Kidney (tissue), 14 donors: Measurements from ENCODE around the gene SLC25A10. TPM values are rescaled to one million over a fixed set of nuclear protein-coding genes. Genes with fewer than 3 reads are reported as not detected.

Source experiments
- DNase-seq, 5 donors: peaks; one replicate each; pipeline ENCODE4 v3.0.0-alpha.2; 2013 to 2020
- FAIRE-seq: peaks from 2 replicates; lab custom pipeline; 2012; peaks lifted over from hg19 to GRCh38; lab: Jason Lieb, UNC
- H3K27ac ChIP-seq, 2 donors: one replicate each; pipeline ENCODE4 v1.7.0; 2013; ENCODE audit warnings: low read depth in 2 of 2, low read length in 2 of 2, inconsistent platforms in 1 of 2
- H3K27me3 ChIP-seq: one replicate; pipeline ENCODE4 v1.7.1; 2013; ENCODE audit warnings: low read length, inconsistent platforms; ENCODE audit not compliant: control insufficient read depth, insufficient read depth
- H3K36me3 ChIP-seq, 3 donors: one replicate each; pipeline versions ENCODE4 v1.7.0 to v1.7.1; 2013; ENCODE audit warnings: low read length in 3 of 3, control low read depth in 1 of 3, inconsistent platforms in 1 of 3; ENCODE audit not compliant: insufficient read depth in 3 of 3, control insufficient read depth in 2 of 3
- H3K4me1 ChIP-seq, 3 donors: one replicate each; pipeline versions ENCODE4 v1.7.0 to v1.7.1; 2013; ENCODE audit warnings: low read length in 3 of 3, inconsistent platforms in 1 of 3, low read depth in 1 of 3; ENCODE audit not compliant: control insufficient read depth in 2 of 3, insufficient read depth in 2 of 3
- H3K4me3 ChIP-seq, 3 donors: one replicate each; pipeline versions ENCODE4 v1.7.0 to v1.8.1; 2013; ENCODE audit warnings: low read length in 3 of 3, control low read depth in 1 of 3, inconsistent platforms in 1 of 3
- H3K9ac ChIP-seq, 3 donors: one replicate each; pipeline versions ENCODE4 v1.7.0 to v1.7.1; 2013; ENCODE audit warnings: low read length in 3 of 3, control low read depth in 1 of 3, inconsistent platforms in 1 of 3
- H3K9me3 ChIP-seq, 3 donors: one replicate each; pipeline versions ENCODE4 v1.7.0 to v1.7.1; 2013; ENCODE audit warnings: low read length in 3 of 3, control low read depth in 1 of 3, inconsistent platforms in 1 of 3; ENCODE audit not compliant: control insufficient read depth in 2 of 3, insufficient read depth in 1 of 3
- CTCF ChIP-seq: IDR thresholded peaks from 3 replicates; pipeline ENCODE4 v1.5.1; 2012; ENCODE audit warnings: mild to moderate bottlenecking, moderate library complexity, borderline replicate concordance; ENCODE audit not compliant: insufficient read depth; ENCODE audit errors: extremely low read depth
- intact Hi-C: fragments of 100-400 bp; cut with DNase I; formaldehyde crosslinking; loops from one replicate; pipeline ENCODE4 v1.11.1; 2022
- polyA plus RNA-seq: library from polyadenylated mRNA; stranded (reverse); fragments of 350-450 nt; fragmentation: Illumina TruSeq; extraction: RNeasy Lipid Tissue Mini Kit (QIAGEN cat#74804); gene quantifications from one replicate; pipeline ENCODE4 v1.2.3, GENCODE V29; 2014; ENCODE audit warnings: low read depth, low replicate concordance; ENCODE audit not compliant: insufficient read depth
- total RNA-seq: library from RNA; stranded (reverse); fragmentation: NEBNext Ultra II Directional; extraction: Animal tissue kit (Norgen Biotek cat#: 25700); gene quantifications from one replicate; pipeline ENCODE4 v1.2.1, GENCODE V29; 2021
- donor health status: control.
- donor health status: control.
- donor health status: control.
- donor health status: control.
- donor health status: control.
- donor health status: DM: yes; HTN: yes; CAD: no.
- donor health status: Normal renal cell carcinoma (clear cell type).

Gene SLC25A10
- total and polyA plus RNA-seq, 2 donors from 2014 or later = 19.9 to 94.5 TPM

DNA sequence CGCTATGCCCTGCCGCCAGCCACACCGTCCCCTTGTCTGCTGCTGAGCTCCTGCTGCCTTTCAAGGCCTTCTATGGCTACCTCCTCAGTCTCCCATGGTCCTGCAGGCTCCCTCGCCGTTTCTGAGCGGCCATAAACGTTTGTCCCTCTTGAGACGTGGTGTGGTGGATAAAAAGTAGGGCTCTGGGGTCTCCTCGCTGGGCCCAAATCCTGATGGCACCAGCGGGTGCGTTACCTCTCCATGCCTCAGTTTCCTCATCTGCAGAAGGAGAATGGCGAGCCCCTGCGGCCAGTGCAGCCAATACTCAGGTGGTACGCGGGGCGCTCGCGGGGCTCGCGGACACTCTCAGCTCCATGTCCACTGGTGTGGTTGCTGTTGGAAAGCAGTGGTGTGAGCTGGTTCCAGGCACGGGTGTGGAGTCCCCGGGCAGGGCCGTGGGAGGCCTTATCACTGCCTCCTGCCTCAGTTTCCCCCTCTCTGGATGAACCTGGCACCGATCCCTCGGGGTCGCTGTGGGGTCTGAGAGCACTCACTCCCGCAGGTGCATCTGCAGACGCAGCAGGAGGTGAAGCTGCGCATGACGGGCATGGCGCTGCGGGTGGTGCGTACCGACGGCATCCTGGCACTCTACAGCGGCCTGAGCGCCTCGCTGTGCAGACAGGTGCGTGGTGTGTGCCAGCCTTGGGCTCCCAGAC, 2.5 kb downstream of the SLC25A10 start:
- peaks cover 0 to 35% (median 7%) of the 10 kb centered on the region in 3 donors for H3K4me1 ChIP-seq
- H3K4me3 ChIP-seq = peak overlapping the region in 1 of 3 donors; percentile 70
- DNase-seq = peak in 1 of 5 donors; percentile 72

GRCh38 chr17:81715107-81715871, 3.2 kb downstream of the SLC25A10 start:
- Histone ChIP-seq H3K4me1 (peaks cover 0 to 32% (median 7%) of the 10 kb centered on the region in 3 donors), H3K9ac (no peak overlapping the region), H3K9me3 (no peaks in the 10 kb centered on the region), H3K36me3 (no peaks in the 10 kb centered on the region), H3K4me3 (no peak overlapping the region), H3K27me3 (peaks cover 4% of the 10 kb centered on the region), H3K27ac (no peak overlapping the region)
- FAIRE-seq (no peak), DNase-seq (peak in 1 of 5 donors; percentile 77)
- intact Hi-C loops = no loop called here
- TF ChIP-seq CTCF = no peak

More for the DNA sequence above, 2.5 kb downstream of the SLC25A10 start:
- Histone ChIP-seq H3K27ac (no peak overlapping the region), H3K36me3 (no peaks in the 10 kb centered on the region), H3K27me3 (peaks cover 4% of the 10 kb centered on the region), H3K9me3 (no peaks in the 10 kb centered on the region), H3K9ac (peak overlapping the region in 1 of 3 donors; percentile 23)
- FAIRE-seq = no peak
- TF ChIP-seq CTCF = no peak
- intact Hi-C loops = no loop called here

- no peak for FAIRE-seq
Observed at GRCh38 chr17:81715872-81716673, 4.0 kb downstream of the SLC25A10 start.

More at GRCh38 chr17:81715872-81716673, 4.0 kb downstream of the SLC25A10 start:
- no peaks in the 10 kb centered on the region for H3K9me3 ChIP-seq
- H3K4me3 ChIP-seq = no peak overlapping the region
- no peaks in the 10 kb centered on the region for H3K36me3 ChIP-seq
- no peak overlapping the region for H3K9ac ChIP-seq
- intact Hi-C loops = no loop called here
- no peak for TF ChIP-seq CTCF
- no peak for DNase-seq
- peaks cover 0 to 24% (median 0%) of the 10 kb centered on the region in 3 donors for H3K4me1 ChIP-seq
- H3K27ac ChIP-seq = no peak overlapping the region
- peaks cover under 1% of the 10 kb centered on the region for H3K27me3 ChIP-seq
